HG02938 (cell line): Measurements from ENCODE around the gene KRTAP12-4.
"Not testable (repeated sequence)": the region's sequence is repeated elsewhere in the genome, so short reads cannot be mapped to it uniquely, and the experiment has no call there.

ENCODE experiments used
- ATAC-seq: cut with Tn5 transposase; IDR thresholded peaks from one replicate; pipeline ENCODE4 v1.9.1; 2021; ENCODE audit warnings: mild to moderate bottlenecking, moderate library complexity; ENCODE audit not compliant: unreplicated experiment

Gene KRTAP12-4

DNA sequence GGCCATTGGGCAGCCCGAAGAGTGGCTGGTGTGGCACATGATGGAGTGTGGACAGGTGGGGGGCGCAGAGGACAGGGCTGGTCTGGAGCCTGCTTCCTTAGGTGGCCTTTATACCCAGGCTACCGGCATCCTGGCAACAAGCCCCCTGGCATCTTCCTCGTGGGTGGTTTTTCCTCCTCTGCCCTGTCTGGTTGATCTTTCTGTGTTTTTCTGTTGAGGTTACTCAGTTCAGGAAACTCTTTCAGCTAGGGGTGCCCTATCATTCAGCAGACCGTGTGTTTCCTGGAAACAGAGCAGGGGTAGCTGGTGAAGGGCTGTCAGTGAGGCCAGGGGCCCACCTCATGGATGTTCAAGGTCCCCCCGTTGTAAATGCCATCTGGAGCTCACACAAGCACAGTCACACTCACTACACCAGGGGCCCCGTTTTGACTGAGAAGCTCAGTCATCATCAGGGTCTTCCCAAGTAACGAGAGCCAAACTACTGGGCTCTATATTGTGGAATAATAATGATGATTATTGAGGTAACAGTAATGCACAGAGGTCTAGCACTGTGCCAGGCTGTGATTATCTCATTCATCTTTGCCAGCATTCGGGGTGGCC is at the start of gene KRTAP12-4:
Gene KRTAP12-4 (minus strand): TSS at position 84 of the 600 bp plus-strand sequence. CDS start 45 bp downstream, at position 39.
- ATAC-seq, result no peak

GRCh38 chr21:44703731-44704635 is 49.5 kb upstream of the KRTAP12-4 start:
- ATAC-seq, result no peak

DNA sequence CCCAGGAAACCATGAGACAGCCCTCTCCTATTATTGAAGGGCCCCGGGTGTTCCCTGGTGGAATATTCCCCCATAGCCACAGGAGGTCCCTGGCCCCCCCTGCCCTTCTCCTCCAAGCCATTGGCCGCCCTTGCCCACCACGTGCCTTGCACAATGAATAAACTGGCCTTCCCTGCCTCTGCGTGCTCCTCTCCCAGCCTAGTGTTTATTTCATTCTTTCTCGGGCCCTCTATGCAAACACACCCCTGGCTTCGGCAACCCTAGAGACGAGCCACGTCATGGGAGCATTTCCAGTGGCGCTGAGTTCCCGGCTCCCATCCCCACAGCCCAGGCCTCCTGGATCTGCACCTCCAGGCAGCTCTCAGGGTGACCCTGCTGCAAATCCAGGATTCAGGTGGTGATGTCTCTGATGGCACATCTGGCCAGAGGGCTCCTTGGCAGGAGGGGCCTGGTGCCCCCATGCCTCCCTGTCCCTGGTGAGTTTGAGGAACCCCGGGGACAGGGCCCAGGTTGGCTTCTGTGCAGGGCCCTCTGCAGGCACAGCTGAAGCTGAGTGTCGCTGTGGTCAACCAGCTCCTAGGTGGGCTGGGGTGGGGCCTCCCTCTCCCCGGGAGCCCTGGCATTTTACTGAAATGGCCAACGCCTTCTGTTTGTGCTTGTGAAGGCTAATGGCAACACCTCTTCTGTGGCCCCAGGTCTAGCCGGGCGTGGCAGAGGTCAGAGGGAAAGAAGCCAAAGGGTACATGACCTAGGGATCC is 48.7 kb upstream of the KRTAP12-4 start:
- no peak for ATAC-seq

DNA sequence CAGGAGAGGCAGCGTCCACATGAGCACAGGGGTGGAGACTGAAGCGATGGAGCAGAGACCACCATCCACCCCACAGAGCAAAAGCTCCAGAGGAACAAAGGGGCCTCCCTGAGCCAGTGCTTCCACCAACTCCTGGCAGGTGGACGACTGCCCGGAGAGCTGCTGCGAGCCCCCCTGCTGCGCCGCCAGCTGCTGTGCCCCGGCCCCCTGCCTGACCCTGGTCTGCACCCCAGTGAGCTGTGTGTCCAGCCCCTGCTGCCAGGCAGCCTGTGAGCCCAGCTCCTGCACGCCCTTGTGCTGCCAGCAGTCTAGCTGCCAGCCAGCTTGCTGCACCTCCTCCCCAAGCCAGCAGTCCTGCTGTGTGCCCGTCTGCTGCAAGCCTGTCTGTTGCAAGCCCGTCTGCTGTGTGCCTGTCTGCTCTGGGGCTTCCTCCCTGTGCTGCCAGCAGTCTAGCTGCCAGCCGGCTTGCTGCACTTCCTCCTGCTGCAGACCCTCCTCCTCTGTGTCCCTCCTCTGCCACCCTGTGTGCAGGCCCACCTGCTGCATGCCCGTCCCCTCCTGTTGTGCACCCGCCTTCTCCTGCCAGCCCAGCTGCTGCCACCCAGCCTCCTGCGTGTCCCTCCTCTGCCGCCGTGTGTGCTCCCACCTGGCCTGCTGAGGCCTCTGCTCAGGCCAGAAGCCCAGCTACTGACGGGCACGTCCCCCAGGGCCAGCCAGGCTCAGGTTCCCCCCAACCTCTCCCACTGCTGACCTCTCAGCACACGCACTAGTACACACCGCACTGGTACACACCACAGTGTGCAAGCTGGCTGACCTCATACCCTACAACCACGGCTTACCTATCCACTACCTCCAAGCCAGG is 47.9 kb upstream of the KRTAP12-4 start:
- ATAC-seq, result no peak

GRCh38 chr21:44701541-44701940 is 47.1 kb upstream of the KRTAP12-4 start:
- ATAC-seq, result no peak

GRCh38 chr21:44701023-44701400 is 46.6 kb upstream of the KRTAP12-4 start:
- no peak for ATAC-seq

- no peak for ATAC-seq
Measured at GRCh38 chr21:44700101-44701022, 45.9 kb upstream of the KRTAP12-4 start.

- no peak for ATAC-seq
Measured at GRCh38 chr21:44699502-44700001, 45.1 kb upstream of the KRTAP12-4 start.

GRCh38 chr21:44697811-44698734 is 43.6 kb upstream of the KRTAP12-4 start:
- no peak for ATAC-seq

DNA sequence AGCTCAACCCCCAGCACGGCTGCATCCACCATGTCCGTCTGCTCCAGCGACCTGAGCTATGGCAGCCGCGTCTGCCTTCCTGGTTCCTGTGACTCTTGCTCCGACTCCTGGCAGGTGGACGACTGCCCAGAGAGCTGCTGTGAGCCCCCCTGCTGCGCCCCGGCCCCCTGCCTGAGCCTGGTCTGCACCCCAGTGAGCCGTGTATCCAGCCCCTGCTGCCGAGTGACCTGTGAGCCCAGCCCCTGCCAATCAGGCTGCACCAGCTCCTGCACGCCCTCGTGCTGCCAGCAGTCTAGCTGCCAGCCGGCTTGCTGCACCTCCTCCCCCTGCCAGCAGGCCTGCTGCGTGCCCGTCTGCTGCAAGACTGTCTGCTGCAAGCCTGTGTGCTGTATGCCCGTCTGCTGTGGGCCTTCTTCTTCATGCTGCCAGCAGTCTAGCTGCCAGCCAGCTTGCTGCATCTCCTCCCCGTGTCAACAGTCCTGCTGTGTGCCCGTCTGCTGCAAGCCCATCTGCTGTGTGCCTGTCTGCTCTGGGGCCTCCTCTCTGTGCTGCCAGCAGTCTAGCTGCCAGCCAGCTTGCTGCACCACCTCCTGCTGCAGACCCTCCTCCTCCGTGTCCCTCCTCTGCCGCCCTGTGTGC is 42.8 kb upstream of the KRTAP12-4 start, which contains the start of gene KRTAP10-12:
Gene KRTAP10-12 (plus strand): TSS at position 1 of the 639 bp plus-strand sequence. CDS start 30 bp downstream, at position 31.
- not testable (repeated sequence) for ATAC-seq

- no peak for ATAC-seq
Measured at GRCh38 chr21:44696572-44696971, 42.1 kb upstream of the KRTAP12-4 start.

- no peak for ATAC-seq
Measured at GRCh38 chr21:44695641-44696040, 41.2 kb upstream of the KRTAP12-4 start.

DNA sequence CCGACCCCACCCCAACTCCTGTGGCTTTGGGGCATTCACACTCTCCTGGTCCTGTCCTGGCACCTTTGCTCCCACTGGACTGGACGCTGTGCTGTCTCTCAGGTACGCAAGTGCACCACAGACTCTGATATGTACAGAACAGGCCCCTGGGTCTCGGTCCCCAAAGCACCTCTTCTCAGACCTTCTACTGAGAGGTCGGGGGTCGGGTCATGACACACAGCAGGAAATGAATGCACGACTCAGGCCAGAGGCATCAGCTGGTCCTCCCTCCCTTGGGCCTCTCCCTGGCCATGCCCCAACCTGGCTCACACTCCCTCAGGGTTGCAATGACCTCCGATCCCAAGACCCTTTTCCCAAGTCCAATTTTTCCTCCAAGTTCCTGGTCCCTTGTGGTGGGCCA is 40.7 kb upstream of the KRTAP12-4 start:
- no peak for ATAC-seq

- no peak for ATAC-seq
Measured at GRCh38 chr21:44694776-44695175, 40.3 kb upstream of the KRTAP12-4 start.

DNA sequence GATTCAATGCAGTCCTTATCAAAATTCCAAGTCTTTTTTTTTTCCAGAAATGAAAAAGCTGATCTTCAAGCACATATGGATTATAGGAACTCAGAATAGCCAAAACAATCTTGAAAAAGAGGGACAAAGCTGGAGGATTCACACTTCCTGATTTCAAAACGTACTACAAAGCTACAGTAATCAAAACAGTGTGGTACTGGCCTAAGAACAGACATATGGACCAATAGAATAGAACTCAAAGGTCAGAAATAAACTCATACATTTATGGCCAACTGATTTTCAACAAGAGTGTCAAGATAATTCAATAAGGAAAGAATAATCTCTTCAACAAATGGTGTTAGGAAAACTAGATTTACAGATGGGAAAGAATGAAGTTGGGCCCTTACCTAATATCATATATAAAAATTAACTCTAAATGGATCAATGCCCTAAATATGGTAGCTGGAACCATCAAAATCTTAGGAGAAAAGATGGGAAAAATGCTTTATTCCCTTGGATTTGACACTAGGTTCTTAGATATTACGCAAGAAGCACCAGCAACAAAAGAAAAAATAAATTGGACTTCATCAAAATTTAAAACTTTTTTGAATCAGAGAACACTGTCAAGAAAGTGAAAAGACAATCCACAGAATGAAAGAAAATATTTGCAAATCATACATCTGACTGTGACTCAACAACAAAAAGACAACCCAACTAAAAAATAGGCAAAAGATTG is 38.5 kb upstream of the KRTAP12-4 start:
- ATAC-seq, result no peak

DNA sequence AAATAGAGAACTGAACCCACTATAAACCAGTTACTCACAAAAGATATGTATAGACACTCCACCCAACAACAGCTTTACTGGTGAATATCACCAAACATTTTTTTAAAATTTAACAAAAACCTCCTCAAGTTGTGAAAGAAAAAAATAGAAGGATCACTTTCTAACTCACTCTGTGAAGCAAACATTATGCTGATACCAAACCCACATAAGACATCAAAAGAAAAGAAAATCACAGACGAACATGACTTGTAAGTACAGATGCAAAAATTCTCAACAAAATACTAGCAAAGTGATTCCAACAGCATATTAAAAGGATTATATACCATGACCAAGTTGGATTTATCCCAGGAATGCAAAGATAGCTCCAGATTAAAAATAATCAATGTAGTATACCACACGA is 37.2 kb upstream of the KRTAP12-4 start:
- ATAC-seq, result no peak

GRCh38 chr21:44689740-44690139 is 35.3 kb upstream of the KRTAP12-4 start:
- not testable (repeated sequence) for ATAC-seq
